Smooth muscle cell (in vitro differentiated cells): ENCODE data around the gene MRPL49. TPM values are rescaled to one million over a fixed set of nuclear protein-coding genes. Genes with fewer than 3 reads are reported as not detected.

Experiments
- DNase-seq: peaks from one replicate; lab custom pipeline; 2025; ENCODE audit not compliant: unreplicated experiment; lab: John Stamatoyannopoulos, UW
- H2AFZ ChIP-seq: fragments of 200-600 bp; sonication (generic); 2 replicates; pipeline ENCODE4 v1.6.0; 2016; ENCODE audit warnings: antibody characterized with exemption, low read depth, mild to moderate bottlenecking
- H3F3A ChIP-seq: fragments of 200-600 bp; sonication (generic); 2 replicates; pipeline ENCODE4 v1.6.0; 2017; ENCODE audit warnings: antibody characterized with exemption, low read depth
- H3K27ac ChIP-seq: fragments of 200-600 bp; sonication (generic); 2 replicates; pipeline ENCODE4 v1.5.1; 2016; ENCODE audit warnings: low read depth, mild to moderate bottlenecking
- H3K27me3 ChIP-seq: fragments of 200-600 bp; sonication (generic); 2 replicates; pipeline ENCODE4 v1.6.1; 2016; ENCODE audit warnings: low read depth, mild to moderate bottlenecking
- H3K36me3 ChIP-seq: fragments of 200-600 bp; sonication (generic); 2 replicates; pipeline ENCODE4 v1.5.1; 2016; ENCODE audit warnings: low read depth
- H3K4me1 ChIP-seq: fragments of 200-600 bp; sonication (generic); 2 replicates; pipeline ENCODE4 v1.5.1; 2016; ENCODE audit warnings: low read depth
- H3K4me2 ChIP-seq: fragments of 200-600 bp; sonication (generic); 2 replicates; pipeline ENCODE4 v1.6.0; 2016; ENCODE audit warnings: mild to moderate bottlenecking
- H3K4me3 ChIP-seq: fragments of 200-600 bp; sonication (generic); 2 replicates; pipeline ENCODE4 v1.5.1; 2016; ENCODE audit warnings: mild to moderate bottlenecking
- H3K79me2 ChIP-seq: fragments of 200-600 bp; sonication (generic); 2 replicates; pipeline ENCODE4 v1.6.0; 2016; ENCODE audit warnings: low read depth, mild to moderate bottlenecking
- H3K9ac ChIP-seq: fragments of 200-600 bp; sonication (generic); 2 replicates; pipeline ENCODE4 v1.6.0; 2016; ENCODE audit warnings: low read depth
- H3K9me3 ChIP-seq: fragments of 200-600 bp; sonication (generic); replicated peaks from 2 replicates; pipeline ENCODE4 v1.5.1; 2016; ENCODE audit warnings: low read depth
- H4K20me1 ChIP-seq: fragments of 200-600 bp; sonication (generic); 2 replicates; pipeline ENCODE4 v1.6.0; 2016; ENCODE audit warnings: low read depth
- CTCF ChIP-seq: fragments of 200-600 bp; sonication (generic); IDR thresholded peaks from 2 replicates; pipeline ENCODE4 v1.5.1; 2017; ENCODE audit warnings: borderline replicate concordance, mild to moderate bottlenecking, antibody characterized with exemption; ENCODE audit not compliant: insufficient read depth, poor library complexity, severe bottlenecking
- WGBS: methylation state at CpG from one replicate; pipeline ENCODE4 v1.1.7; 2016; ENCODE audit warnings: low lambda C conversion rate; 5-methylcytosine and 5-hydroxymethylcytosine counted together
- polyA plus RNA-seq: library from polyadenylated mRNA; unstranded; fragments of >200 nt; fragmentation: Nextera tagmentation; extraction: Ambion mirVana; gene quantifications from 2 replicates; pipeline ENCODE4 v1.2.1, GENCODE V29; 2016
- total RNA-seq: library from RNA; depleted of rRNA; stranded (reverse); fragments of >200 nt; gene quantifications from 2 replicates; pipeline ENCODE4 v1.2.3, GENCODE V29; 2014

MRPL49 gene
- total and polyA plus RNA-seq, 2 experiments from 2014 or later = 43.0 to 55.4 TPM

GRCh38 chr11:65115361-65116082 lies 6.6 kb upstream of the MRPL49 start:
- Histone ChIP-seq H4K20me1 (peaks cover 4% of the 10 kb centered on the region), H2AFZ (no peak overlapping the region), H3K27ac (peak overlapping the region; percentile 98), H3K4me3 (no peak overlapping the region), H3K4me2 (peak overlapping the region; percentile 96), H3K36me3 (no peaks in the 10 kb centered on the region), H3K79me2 (peaks cover 25% of the 10 kb centered on the region), H3K27me3 (no peaks in the 10 kb centered on the region), H3K9ac (no peak overlapping the region), H3K9me3 (no peaks in the 10 kb centered on the region), H3F3A (peaks cover 15% of the 10 kb centered on the region), H3K4me1 (peaks cover 22% of the 10 kb centered on the region)
- 97% methylated on average over 21 of the region's 21 CpGs for WGBS
- DNase-seq = no peak
- TF ChIP-seq CTCF = no peak

GRCh38 chr11:65116370-65117205 lies 5.5 kb upstream of the MRPL49 start:
- peak overlapping the region; percentile 98 for H3K27ac ChIP-seq
- TF ChIP-seq CTCF = no peak
- H3F3A ChIP-seq = peaks cover 21% of the 10 kb centered on the region
- peaks cover 35% of the 10 kb centered on the region for H3K79me2 ChIP-seq
- peak overlapping the region; percentile 96 for H3K9ac ChIP-seq
- peaks cover 23% of the 10 kb centered on the region for H3K4me1 ChIP-seq
- no peaks in the 10 kb centered on the region for H3K9me3 ChIP-seq
- no peak for DNase-seq
- 28% methylated on average over 67 of the region's 68 CpGs for WGBS
- no peak overlapping the region for H2AFZ ChIP-seq
- H3K4me3 ChIP-seq = peak overlapping the region; percentile 81
- H4K20me1 ChIP-seq = no peaks in the 10 kb centered on the region
- no peaks in the 10 kb centered on the region for H3K27me3 ChIP-seq
- no peaks in the 10 kb centered on the region for H3K36me3 ChIP-seq
- peak overlapping the region; percentile 96 for H3K4me2 ChIP-seq

- Histone ChIP-seq H3K79me2 (peaks cover 39% of the 10 kb centered on the region), H3K9me3 (no peaks in the 10 kb centered on the region), H3K27ac (peak within 1 kb of the TSS; percentile 98), H3K4me3 (peak within 1 kb of the TSS; percentile 81), H4K20me1 (no peaks in the 10 kb centered on the region), H3K36me3 (no peaks in the 10 kb centered on the region), H2AFZ (no peak within 1 kb of the TSS), H3K4me2 (peak within 1 kb of the TSS; percentile 96), H3K9ac (peak within 1 kb of the TSS; percentile 96), H3F3A (peaks cover 21% of the 10 kb centered on the region), H3K4me1 (peaks cover 20% of the 10 kb centered on the region), H3K27me3 (no peaks in the 10 kb centered on the region)
- peak; percentile 94 for DNase-seq
- 1% methylated on average over 89 of the region's 89 CpGs for WGBS
- peak; percentile 93 for TF ChIP-seq CTCF
Observed at GRCh38 chr11:65117206-65118096, 4.7 kb upstream of the MRPL49 start, which contains the start of gene ZNHIT2. ZNHIT2 (minus strand) TSS chr11:65117701; CDS start chr11:65117653, 48 bp downstream.
